ENCODE data around the gene COLGALT1. TPM values are rescaled to one million over a fixed set of nuclear protein-coding genes. Genes with fewer than 3 reads are reported as not detected.
"Not testable (repeated sequence)": the region's sequence is repeated elsewhere in the genome, so short reads cannot be mapped to it uniquely, and the experiment has no call there.

COLGALT1 gene
- total RNA-seq, 8 experiments from 2014 or later, result 19.7 to 101 (median 31.0) TPM

DNA sequence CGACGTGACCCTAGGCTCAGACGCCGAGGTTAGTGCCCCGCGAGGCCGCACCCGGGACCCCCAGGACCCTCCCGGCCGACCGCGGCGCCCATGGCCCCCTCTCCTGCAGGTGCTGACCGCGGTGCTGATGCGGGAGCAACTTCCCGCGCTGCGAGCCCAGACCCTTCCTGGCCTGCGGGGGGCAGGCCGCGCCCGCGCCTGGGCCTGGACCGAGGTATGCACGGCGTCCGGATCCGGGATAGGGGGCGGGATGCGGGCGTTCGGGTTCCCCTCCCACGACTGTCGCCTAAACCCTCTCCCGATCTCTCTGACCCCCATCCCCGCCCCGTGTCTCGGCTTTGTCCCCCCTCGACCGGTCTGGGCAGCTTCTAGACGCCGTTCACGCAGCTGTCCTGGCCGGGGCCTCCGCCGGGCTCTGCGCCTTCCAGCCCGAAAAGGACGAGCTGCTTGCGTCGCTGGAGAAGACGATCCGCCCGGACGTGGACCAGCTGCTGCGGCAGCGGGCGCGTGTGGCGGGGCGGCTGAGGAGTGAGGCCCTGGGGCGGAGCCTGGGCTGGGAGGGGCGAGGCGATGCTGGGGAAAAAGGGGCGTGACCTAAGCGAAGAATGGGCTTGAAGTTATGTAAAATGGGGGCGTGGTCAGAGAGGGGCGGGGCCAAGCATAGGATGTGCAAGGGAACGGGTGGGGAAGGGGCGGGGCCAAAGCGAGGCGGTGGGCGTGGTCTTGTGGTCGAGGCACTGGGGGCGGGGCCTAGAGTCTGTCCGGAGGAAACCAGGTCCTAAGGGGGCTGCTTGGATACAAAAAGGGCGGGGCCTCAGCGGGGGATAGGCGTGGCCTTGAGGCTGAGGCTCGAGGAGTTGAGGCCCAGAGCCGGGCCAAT lies 16.0 kb upstream of the COLGALT1 start:
- 0% methylated on average over 3 to 13 of the region's 82 CpGs; no CpG with 5 or more reads in 8 of the 10 experiments for WGBS, 10 experiments
- in situ Hi-C loops (cut with MboI; ENCODE audit: low pct_unique_long_range_greater_than_20kb in 2 of 9, low sequenced_read_pairs in 9 of 9, unreplicated experiment in 9 of 9), result no loop called here
- Histone ChIP-seq H3K4me1 (replicated peaks in 1 of 2) (no peaks in the 10 kb centered on the region), H3K27ac (peak overlapping the region; percentile 42 to 75), H3K4me3 (peak overlapping the region; percentile 40 to 54 (median 46))
- peak; percentile 86 to 93 (median 90) for ATAC-seq (replicated peaks in 6 of 8)

DNA sequence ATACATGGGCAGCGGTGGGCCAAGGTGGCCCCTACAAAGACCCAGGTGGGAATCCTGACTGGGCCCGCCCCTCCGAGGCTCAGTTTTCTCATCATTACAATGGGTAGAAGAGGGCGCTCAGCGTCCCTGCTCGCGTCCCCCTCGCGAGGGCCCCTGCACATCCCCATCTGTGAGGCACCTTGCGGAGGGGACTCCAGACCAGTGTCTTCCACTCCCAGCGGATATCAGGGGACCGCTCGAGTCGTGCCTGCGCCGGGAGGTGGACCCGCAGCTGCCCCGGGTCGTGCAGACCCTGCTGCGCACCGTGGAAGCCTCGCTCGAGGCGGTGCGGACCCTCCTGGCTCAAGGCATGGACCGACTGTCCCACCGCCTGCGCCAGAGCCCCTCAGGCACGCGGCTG lies 15.3 kb upstream of the COLGALT1 start:
- Histone ChIP-seq H3K4me3 (no peak overlapping the region), H3K4me1 (replicated peaks in 1 of 2) (peaks cover 1 to 2% of the 10 kb centered on the region in 2 donors), H3K27ac (no peak overlapping the region)
- no peak for ATAC-seq (replicated peaks in 6 of 8)
- WGBS, 10 experiments, result 100% methylated on average over 1 of the region's 30 CpGs; no CpG with 5 or more reads in 9 of the 10 experiments
- in situ Hi-C loops (cut with MboI; ENCODE audit: low pct_unique_long_range_greater_than_20kb in 2 of 9, low sequenced_read_pairs in 9 of 9, unreplicated experiment in 9 of 9), result no loop called here

DNA sequence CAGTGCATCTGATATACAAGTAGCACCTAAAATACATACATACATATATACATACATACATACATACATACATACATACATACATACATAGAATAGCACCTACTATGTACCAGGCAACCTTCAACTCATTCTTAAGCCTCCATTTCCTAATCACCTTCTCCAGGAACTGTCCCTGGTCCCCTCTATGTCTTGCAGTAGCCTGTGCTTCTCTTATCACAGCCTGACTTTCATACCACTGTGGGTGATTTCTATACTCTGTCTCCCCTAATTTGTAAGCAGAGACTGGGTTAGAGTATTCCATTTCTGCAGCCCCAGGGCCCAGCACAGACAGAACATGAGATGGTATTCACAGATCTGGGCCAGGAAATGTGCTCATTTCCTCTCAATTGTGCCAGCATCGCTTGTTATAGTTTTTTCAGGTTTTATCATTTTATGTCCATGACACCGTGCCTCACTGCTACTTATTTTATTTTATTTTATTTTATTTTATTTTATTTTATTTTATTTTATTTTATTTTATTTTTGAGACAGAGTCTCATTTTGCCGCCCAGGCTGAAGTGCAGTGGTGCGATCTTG lies 14.2 kb upstream of the COLGALT1 start:
- no peak for ATAC-seq (replicated peaks in 6 of 8)
- Histone ChIP-seq H3K27ac (no peak overlapping the region), H3K4me3 (no peak overlapping the region), H3K4me1 (replicated peaks in 1 of 2) (peaks cover 7 to 10% of the 10 kb centered on the region in 2 donors)
- in situ Hi-C loops (cut with MboI; ENCODE audit: low pct_unique_long_range_greater_than_20kb in 2 of 9, low sequenced_read_pairs in 9 of 9, unreplicated experiment in 9 of 9), result no loop called here
- WGBS, 10 experiments, result 58 to 100% (median 95%) methylated on average over 3 to 4 of the region's 4 CpGs; no CpG with 5 or more reads in 1 of the 10 experiments

DNA sequence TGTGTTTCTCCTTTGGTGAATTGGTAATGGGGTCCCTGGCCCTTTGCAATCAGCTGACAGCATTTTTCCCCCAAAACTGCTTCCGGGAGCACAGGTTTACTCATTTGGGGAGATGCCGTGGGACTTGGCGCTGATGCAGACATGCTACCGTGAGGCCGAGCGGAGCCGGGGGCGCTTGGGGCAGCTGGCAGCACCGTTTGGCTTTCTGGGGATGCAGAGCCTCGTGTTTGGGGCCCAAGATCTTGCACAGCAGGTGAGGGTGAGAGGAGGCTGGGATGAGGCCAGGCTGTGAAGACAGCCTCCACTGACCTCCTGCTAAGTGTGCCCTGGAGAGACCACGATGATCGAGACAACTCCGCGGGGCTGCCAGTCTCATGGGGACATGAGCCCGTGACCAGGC lies 13.4 kb upstream of the COLGALT1 start:
- H3K4me3 ChIP-seq, result no peak overlapping the region
- H3K4me1 ChIP-seq (replicated peaks in 1 of 2), result peaks cover 7 to 10% of the 10 kb centered on the region in 2 donors
- 50 to 84% (median 60%) methylated on average over 1 to 8 of the region's 15 CpGs; no CpG with 5 or more reads in 5 of the 10 experiments for WGBS, 10 experiments
- in situ Hi-C loops (cut with MboI; ENCODE audit: low pct_unique_long_range_greater_than_20kb in 2 of 9, low sequenced_read_pairs in 9 of 9, unreplicated experiment in 9 of 9), result no loop called here
- no peak for ATAC-seq (replicated peaks in 6 of 8)
- H3K27ac ChIP-seq, result no peak overlapping the region

DNA sequence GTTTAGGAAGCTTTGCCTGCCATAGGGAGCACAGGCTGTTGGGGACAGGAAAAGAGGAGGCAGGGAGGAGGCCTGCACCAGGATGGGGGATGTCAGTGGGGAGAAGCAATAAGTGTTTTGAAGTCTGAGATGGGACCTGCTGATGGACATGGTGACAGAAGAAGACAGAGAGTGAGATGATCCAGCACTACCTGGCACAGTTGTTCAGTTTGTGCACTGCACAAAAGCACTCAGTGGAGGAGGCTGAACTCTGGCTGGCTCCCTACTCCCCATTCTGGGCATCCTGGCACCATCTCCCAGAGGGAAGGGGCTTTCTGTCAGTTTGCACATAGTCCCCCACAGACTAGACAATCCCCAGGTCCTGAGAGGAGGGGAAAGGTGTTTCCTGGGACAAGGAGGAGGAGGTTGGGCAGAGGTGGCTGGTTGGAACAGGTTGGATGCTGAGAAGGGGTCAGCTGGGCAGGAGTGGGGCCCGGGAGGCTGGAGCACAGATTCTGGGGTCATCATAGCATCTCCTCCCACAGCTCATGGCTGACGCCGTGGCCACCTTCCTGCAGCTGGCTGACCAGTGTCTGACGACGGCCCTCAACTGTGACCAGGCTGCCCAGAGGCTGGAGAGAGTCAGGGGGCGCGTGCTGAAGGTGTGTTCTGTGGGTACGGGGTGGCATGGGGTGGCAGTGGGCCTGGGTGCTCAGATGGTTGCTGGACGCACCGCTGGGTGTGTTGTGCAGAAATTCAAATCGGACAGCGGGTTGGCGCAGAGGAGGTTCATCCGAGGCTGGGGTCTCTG lies 12.5 kb upstream of the COLGALT1 start:
- Histone ChIP-seq H3K4me1 (replicated peaks in 1 of 2) (peaks cover 7 to 10% of the 10 kb centered on the region in 2 donors), H3K27ac (no peak overlapping the region), H3K4me3 (no peak overlapping the region)
- ATAC-seq (replicated peaks in 6 of 8), result no peak
- 69% methylated on average over 6 of the region's 14 CpGs; no CpG with 5 or more reads in 9 of the 10 experiments for WGBS, 10 experiments
- in situ Hi-C loops (cut with MboI; ENCODE audit: low pct_unique_long_range_greater_than_20kb in 2 of 9, low sequenced_read_pairs in 9 of 9, unreplicated experiment in 9 of 9), result no loop called here

DNA sequence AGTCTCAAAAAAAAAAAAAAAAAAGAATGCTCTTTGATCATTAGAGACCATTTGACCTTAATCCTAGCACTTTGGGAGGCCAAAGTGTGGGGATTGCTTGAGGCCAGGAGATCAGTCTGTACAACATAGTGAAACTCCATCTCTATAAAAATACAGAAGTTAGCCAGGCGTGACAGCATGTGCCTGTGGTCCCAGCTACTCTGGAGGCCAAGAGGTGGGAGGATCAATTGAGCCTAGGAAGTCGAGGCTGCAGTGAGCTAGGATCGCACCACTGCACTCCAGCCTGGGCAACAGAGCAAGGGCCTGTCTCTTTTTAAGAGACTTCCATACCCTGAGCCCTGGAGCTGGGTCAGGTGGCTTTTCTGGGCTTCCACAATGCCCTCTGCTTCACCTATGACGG lies 11.5 kb upstream of the COLGALT1 start:
- in situ Hi-C loops (cut with MboI; ENCODE audit: low pct_unique_long_range_greater_than_20kb in 2 of 9, low sequenced_read_pairs in 9 of 9, unreplicated experiment in 9 of 9), result no loop called here
- ATAC-seq (replicated peaks in 6 of 8), result no peak

DNA sequence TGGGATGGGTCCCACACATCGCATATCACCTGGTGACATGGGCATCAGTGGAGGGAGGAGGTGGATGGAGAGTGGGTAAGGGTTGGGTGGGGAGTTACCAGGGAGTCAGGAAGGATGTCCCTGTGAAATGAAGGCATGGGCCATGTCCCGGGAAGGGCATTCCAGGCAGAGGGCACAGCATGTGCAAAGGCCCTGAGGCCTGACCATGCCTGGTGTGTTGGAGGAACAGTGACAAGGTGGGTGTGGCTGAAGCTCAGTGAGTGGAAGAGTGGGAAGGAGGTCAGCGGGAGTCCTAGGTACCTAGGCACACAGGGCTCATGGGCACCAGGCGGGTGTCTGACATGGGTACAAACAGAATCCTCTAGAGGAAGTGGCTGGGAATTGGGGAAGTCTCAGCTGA lies 11.0 kb upstream of the COLGALT1 start:
- in situ Hi-C loops (cut with MboI; ENCODE audit: low pct_unique_long_range_greater_than_20kb in 2 of 9, low sequenced_read_pairs in 9 of 9, unreplicated experiment in 9 of 9), result no loop called here
- ATAC-seq (replicated peaks in 6 of 8), result no peak
- Histone ChIP-seq H3K4me3 (no peak overlapping the region), H3K27ac (no peak overlapping the region), H3K4me1 (replicated peaks in 1 of 2) (peaks cover 7 to 10% of the 10 kb centered on the region in 2 donors)
- WGBS, 10 experiments, result 70 to 100% (median 83%) methylated on average over 1 to 2 of the region's 4 CpGs; no CpG with 5 or more reads in 7 of the 10 experiments

More for the DNA sequence above, 11.5 kb upstream of the COLGALT1 start:
- H3K4me1 ChIP-seq (replicated peaks in 1 of 2), result peaks cover 7 to 10% of the 10 kb centered on the region in 2 donors
- no peak overlapping the region for H3K27ac ChIP-seq
- no peak overlapping the region for H3K4me3 ChIP-seq
- WGBS, 10 experiments, result 0 to 60% (median 49%) methylated on average over 1 to 2 of the region's 4 CpGs; no CpG with 5 or more reads in 5 of the 10 experiments

DNA sequence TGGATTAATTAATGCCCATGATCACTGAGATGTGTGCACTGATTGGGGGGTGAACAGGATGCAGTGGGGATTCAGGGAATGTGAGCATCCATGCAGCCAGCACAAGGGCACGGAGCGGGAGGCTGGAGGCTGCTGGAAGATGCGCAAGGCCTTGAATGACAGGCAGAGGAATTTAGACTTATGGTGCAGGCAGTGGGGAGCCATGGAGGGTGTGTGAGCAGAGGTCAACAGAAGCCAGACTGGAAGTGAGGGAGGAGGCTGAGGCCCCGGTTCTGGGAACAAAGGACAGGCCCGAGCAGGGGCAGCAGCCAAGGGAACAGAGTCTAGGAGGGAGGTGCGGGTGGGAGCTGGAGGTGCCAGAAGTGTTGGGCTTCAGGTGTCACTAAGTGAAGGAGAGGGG lies 7.3 kb upstream of the COLGALT1 start:
- Histone ChIP-seq H3K4me1 (replicated peaks in 1 of 2) (peaks cover 7 to 10% of the 10 kb centered on the region in 2 donors), H3K27ac (no peak overlapping the region), H3K4me3 (no peak overlapping the region)
- ATAC-seq (replicated peaks in 6 of 8), result peak in 1 of 8 experiments; percentile 9
- WGBS, 10 experiments, result 59 to 86% (median 73%) methylated on average over 2 to 4 of the region's 6 CpGs; no CpG with 5 or more reads in 5 of the 10 experiments
- in situ Hi-C loops (cut with MboI; ENCODE audit: low pct_unique_long_range_greater_than_20kb in 2 of 9, low sequenced_read_pairs in 9 of 9, unreplicated experiment in 9 of 9), result no loop called here

DNA sequence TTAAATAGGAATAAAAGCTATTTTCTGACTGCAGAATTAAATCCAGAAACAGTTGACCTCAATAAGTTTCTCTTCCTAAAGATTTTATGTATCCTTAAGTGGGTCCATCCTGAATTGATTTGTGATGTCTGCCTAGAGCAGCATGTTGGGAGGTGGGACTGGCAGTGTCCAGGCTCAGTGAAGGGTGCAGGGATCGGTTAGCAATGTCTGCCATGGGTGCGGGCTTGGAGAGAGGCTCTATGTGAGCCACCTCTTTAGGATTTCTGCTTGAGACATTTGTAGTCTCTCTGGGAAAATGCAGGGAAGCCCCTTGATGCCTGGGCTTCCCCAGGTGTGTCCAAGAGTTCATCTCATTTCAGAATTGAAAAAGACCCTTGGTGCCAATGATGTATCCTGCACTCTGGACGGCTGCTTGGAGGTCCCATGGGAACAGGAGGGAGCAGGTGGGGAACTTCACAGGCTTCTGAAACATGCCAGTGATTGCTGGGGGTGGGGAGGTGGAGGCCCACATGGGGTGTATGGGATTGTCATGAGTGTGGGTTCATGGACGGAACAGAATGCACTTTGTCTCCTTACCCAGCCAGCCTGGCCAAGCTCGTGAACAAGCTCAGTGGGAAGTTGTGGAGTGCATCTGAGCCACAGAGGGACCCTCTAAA lies 6.2 kb upstream of the COLGALT1 start:
- Histone ChIP-seq H3K4me3 (no peak overlapping the region), H3K27ac (no peak overlapping the region), H3K4me1 (replicated peaks in 1 of 2) (peaks cover 7 to 10% of the 10 kb centered on the region in 2 donors)
- 20 to 90% (median 70%) methylated on average over 1 to 3 of the region's 5 CpGs; no CpG with 5 or more reads in 3 of the 10 experiments for WGBS, 10 experiments
- ATAC-seq (replicated peaks in 6 of 8), result no peak
- in situ Hi-C loops (cut with MboI; ENCODE audit: low pct_unique_long_range_greater_than_20kb in 2 of 9, low sequenced_read_pairs in 9 of 9, unreplicated experiment in 9 of 9), result no loop called here

DNA sequence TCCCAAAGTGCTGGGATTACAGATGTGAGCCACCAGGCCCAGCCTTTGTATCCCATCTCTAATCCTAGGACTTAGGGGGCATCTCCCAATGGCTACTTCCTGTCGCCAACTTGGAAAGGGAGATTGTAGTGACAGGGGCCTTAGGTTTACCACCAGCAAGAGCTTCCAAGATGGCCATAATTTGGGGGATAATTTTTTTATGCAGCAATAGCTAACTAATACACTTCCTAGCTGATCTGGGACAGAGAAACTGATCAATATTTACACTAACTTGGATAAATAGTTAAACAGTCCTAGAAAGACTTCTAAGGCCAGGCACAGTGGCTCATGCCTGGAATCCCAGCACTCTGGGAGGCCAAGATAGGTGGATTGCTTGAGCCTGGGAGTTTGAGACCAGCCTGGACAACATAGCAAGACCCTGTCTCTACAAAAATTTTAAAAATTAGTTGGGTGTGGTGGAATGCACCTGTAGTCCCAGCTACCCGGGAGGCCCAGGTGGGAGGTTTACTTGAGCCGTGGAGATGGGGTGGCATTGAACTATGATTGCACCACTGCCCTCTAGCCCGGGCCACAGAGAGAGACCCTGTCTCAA lies 5.3 kb upstream of the COLGALT1 start:
- H3K4me1 ChIP-seq (replicated peaks in 1 of 2), result peaks cover 6 to 9% of the 10 kb centered on the region in 2 donors
- no peak for ATAC-seq (replicated peaks in 6 of 8)
- 86 to 100% (median 100%) methylated on average over 1 to 3 of the region's 4 CpGs; no CpG with 5 or more reads in 5 of the 10 experiments for WGBS, 10 experiments
- no peak overlapping the region for H3K4me3 ChIP-seq
- in situ Hi-C loops (cut with MboI; ENCODE audit: low pct_unique_long_range_greater_than_20kb in 2 of 9, low sequenced_read_pairs in 9 of 9, unreplicated experiment in 9 of 9), result no loop called here
- H3K27ac ChIP-seq, result no peak overlapping the region

DNA sequence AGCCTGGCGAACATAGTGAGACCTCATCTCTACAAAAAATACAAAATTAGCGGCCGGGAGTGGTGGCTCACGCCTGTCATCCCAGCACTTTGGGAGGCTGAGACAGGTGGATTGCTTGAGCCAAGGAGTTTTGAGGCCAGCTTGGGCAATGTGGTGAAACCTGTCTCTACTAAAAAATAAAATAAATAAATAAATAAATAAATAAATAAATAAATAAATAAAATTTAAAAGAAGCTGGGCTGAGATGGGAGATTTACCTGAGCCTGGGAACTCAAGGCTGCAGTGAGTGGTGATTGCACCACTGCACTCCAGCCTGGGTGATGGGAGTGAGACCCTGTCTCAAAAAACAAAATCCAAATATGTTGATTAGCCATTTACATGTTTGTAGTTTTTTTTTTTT lies 2.7 kb upstream of the COLGALT1 start:
- 80 to 100% (median 90%) methylated on average over 1 to 4 of the region's 4 CpGs; no CpG with 5 or more reads in 5 of the 10 experiments for WGBS, 10 experiments
- H3K4me3 ChIP-seq; ATAC-seq (replicated peaks in 6 of 8); H3K4me1 ChIP-seq (replicated peaks in 1 of 2); in situ Hi-C loops (cut with MboI; ENCODE audit: low pct_unique_long_range_greater_than_20kb in 2 of 9, low sequenced_read_pairs in 9 of 9, unreplicated experiment in 9 of 9); H3K27ac ChIP-seq: not testable (repeated sequence)

DNA sequence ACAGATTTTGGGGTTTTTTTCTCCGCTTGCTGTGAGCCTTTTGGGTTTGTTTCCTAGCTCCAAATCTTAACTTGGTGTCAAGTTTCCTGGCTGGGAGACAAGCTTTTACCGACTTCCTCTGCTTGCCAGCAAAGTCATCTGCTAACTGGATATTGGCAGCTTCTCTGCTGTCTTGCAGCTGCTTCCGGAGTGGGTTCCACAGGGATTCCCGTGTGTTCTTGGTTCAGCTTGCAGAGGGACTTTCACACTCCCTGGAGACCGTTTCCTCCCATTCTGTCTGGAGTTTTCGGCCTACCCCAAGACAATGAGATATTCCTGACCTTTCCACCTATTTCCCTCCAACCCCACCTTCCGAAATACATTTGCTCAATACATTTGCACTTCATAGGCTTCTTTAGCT lies 2.2 kb upstream of the COLGALT1 start:
- H3K4me1 ChIP-seq (replicated peaks in 1 of 2), result peaks cover 0 to 3% of the 10 kb centered on the region in 2 donors
- in situ Hi-C loops (cut with MboI; ENCODE audit: low pct_unique_long_range_greater_than_20kb in 2 of 9, low sequenced_read_pairs in 9 of 9, unreplicated experiment in 9 of 9), result no loop called here
- no peak overlapping the region for H3K4me3 ChIP-seq
- peak in 2 of 8 experiments; percentile 26 to 38 for ATAC-seq (replicated peaks in 6 of 8)
- WGBS, 10 experiments, result 4 to 52% (median 26%) methylated on average over 2 to 7 of the region's 7 CpGs
- H3K27ac ChIP-seq, result peak overlapping the region in 1 of 2 donors; percentile 30

Data from motor neuron (in vitro differentiated cells).